ENCODE measurements around the gene TRIP13.
A peak's percentile ranks its signal among the peaks of the same experiment; 100 is the strongest.
"Not testable (repeated sequence)": the region's sequence is repeated elsewhere in the genome, so short reads cannot be mapped to it uniquely, and the experiment has no call there.

TRIP13 gene, protein sequence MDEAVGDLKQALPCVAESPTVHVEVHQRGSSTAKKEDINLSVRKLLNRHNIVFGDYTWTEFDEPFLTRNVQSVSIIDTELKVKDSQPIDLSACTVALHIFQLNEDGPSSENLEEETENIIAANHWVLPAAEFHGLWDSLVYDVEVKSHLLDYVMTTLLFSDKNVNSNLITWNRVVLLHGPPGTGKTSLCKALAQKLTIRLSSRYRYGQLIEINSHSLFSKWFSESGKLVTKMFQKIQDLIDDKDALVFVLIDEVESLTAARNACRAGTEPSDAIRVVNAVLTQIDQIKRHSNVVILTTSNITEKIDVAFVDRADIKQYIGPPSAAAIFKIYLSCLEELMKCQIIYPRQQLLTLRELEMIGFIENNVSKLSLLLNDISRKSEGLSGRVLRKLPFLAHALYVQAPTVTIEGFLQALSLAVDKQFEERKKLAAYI

GRCh38 chr5:892394-893136 is at the start of gene TRIP13, which contains the start of gene BRD9:
Gene TRIP13 (plus strand): TSS chr5:892884. CDS start chr5:892999, 115 bp downstream.
Gene BRD9 (minus strand): TSS chr5:892801. CDS start chr5:892657, 144 bp downstream.
- DNase-seq (ENCODE audit: low read depth in 1 of 2, low spot score in 1 of 2) = peak; percentile 65 to 77

DNA sequence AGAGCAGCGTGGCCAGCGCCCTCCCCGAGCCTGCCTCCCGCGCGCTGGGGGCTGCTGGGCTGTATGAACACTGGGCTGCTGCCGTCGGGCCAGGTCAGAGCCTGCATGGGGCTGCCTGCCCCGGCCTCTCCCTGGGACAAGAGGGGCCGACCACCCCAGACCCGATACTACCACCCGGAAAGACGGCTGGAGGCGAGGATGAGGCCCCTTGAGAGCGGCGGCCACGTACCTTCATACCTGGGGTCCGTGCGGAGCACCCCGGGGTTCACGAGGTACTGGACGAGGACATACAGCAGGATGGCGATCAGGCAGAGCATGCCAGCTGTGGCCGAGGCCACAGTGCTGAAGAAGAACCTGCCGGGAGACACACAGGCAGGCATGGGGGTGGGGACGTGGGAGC is 49.3 kb upstream of the TRIP13 start:
- not testable (repeated sequence) for DNase-seq (ENCODE audit: low read depth in 1 of 2, low spot score in 1 of 2)

DNA sequence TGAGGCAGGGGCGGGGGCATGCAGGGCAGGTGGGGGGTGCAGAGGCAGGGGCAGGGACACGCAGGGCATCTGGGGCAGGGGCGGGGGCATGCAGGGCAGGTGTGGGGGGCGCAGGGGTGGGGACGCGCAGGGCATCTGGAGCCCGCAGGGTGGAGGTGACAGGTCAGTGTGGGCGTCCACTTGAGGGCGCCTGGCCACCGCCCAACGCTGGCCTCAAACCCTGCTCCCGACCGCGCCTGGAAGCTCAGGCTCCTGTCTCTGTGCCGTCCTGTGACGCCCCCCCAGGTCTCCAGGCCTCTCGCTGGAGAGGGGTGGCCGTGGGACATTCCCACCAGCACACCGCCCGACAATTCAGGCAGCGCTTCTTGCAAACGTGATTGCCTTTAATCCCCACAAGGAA is 48.8 kb upstream of the TRIP13 start:
- not testable (repeated sequence) for DNase-seq (ENCODE audit: low read depth in 1 of 2, low spot score in 1 of 2)

- DNase-seq (ENCODE audit: low read depth in 1 of 2, low spot score in 1 of 2) = not testable (repeated sequence)
These were observed 48.3 kb upstream of the TRIP13 start for GRCh38 chr5:844426-844825.

DNA sequence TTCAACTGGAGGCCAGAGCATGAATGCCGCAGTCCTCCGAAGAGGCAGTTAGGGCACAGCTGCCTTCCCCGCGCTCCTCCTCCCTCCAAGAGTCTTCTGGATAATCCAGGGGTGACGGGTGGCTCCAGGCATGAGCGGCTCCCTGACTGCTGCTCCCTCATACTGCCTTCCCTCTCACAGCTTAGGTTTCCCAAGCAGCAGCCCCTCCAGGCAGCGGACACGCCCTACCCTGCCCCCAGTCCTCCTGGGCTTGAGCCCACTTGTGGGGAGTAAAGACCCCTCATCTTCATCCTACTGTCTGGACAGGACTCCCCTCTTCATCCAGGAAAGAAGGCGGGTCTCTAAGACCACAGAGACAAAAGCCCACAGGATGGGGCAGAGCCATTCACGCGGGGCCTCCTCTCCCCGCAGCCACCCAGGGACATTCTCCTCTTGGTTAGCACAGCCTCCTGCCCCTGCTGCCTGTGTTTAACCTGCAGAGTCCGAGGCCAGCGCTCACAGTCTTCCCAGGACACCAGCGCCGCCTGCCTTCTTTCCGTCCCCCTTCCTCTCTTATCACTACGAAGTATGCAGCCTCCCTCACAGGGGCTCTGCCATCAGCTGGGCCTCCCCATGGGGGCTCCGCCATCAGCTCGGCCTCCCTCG is 47.5 kb upstream of the TRIP13 start:
- not testable (repeated sequence) for DNase-seq (ENCODE audit: low read depth in 1 of 2, low spot score in 1 of 2)

- DNase-seq (ENCODE audit: low read depth in 1 of 2, low spot score in 1 of 2) = not testable (repeated sequence)
These were observed 46.7 kb upstream of the TRIP13 start for GRCh38 chr5:845676-846601.

DNA sequence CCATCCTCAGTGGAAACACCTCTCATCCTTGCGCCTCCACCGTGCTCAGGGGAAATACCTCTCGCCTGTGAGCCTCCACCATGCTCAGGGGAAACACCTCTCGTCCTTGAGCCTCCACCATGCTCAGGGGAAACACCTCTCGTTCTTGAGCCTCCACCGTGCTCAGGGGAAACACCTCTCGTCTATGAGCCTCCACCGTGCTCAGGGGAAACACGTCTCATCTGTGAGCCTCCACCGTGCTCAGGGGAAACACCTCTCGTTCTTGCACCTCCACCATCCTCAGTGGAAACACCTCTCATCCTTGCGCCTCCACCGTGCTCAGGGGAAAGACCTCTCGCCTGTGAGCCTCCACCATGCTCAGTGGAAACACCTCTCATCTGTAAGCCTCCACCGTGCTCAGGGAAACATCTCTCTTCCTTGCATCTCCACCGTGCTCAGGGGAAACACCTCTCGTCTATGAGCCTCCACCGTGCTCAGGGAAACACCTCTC is 46.0 kb upstream of the TRIP13 start:
- DNase-seq (ENCODE audit: low read depth in 1 of 2, low spot score in 1 of 2) = not testable (repeated sequence)

DNA sequence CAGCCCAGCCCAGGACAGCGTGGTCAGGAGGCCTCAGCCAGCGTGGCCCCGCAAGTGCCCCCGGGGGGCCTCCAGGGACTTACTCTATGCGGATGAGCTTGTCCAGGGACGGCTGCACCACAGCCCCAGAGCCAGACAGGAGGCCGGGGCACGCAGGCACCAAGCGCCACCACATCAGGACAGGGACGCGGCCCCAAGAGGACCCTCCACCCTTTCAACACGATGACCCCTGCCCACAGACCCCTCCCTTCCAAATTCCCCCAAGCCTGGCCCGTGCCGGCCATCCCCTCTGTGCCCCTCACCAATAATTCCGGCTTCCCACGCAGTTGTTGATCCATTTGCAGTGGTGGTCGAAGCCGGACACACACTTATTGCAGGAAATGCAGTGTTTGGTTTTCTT is 45.5 kb upstream of the TRIP13 start:
- not testable (repeated sequence) for DNase-seq (ENCODE audit: low read depth in 1 of 2, low spot score in 1 of 2)

DNA sequence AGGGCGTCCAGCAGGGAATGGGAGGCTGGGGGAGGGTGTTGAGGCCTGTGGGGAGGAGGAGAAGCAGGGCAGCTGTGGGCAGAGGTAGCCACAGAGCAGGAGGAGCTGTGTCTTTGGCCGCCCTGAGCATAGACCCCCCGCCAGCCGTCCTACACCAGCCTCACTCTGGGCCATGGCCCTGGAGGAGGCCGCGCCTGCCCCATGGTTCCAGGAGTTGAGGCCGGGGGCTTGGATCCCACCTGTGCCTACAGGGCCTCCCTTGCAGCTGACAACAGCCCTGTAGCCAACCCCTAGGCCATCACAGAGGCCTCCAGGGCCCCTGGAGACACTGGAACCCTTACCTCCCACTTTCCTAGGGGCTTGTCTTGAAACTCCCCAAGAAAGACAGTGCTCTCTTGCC is 44.9 kb upstream of the TRIP13 start:
- DNase-seq (ENCODE audit: low read depth in 1 of 2, low spot score in 1 of 2) = not testable (repeated sequence)

GRCh38 chr5:848671-849111 is 44.0 kb upstream of the TRIP13 start:
- no peak for DNase-seq (ENCODE audit: low read depth in 1 of 2, low spot score in 1 of 2)

DNA sequence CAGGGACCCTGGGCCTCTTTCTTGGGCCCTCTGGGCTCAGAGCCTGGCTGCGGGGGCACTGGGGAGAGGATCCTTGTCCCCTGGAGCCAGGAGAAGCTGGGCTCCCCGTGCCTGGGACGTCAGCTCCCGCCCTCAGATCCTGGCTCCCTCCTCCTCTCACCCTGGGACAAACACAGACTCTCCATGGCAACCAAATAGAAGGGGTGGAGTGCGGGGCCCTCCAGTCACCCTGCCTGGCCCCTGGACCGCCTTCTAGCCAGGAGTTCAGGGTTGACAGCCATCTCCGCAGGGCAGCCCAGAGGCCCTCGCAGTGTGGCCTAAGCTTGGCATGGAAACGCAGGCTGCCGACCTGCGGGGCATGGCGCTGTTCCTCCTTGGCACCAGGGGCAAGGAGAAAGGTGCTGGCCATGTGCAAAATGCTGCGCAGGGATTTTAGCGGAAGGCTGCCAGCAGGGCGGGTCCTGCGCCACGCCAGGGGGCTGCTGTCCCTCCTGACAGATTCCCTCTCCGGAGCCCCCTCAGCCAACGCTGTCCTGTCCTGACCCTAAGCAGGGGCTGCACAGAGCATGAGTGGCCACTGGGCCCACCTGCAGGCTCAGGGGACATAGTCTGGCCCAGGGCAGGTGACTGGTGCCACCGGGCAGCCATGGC is 42.9 kb upstream of the TRIP13 start:
- no peak for DNase-seq (ENCODE audit: low read depth in 1 of 2, low spot score in 1 of 2)

DNA sequence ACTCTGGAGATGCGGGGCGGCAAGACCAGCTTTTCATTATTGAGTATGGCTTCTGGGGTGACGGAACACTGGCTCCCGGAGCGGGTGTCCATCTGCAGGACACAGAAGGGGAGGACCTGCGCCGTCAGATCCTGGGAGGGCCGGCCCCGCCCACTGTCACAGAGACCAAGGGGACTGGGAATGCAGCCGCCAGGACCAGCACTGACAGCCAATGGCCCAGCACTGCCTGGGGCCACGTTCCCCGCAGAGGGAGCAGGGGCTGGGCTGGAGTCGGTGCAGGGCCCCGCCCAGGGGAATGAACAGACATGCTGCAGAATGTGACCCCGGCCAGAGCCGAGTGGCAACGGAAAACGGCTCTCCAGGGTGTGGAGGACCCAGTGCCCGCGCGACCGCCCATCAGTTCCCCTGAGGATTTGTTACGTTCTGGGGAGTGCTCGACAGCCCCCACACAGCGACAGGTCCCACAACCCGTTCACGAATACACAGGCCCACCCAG is 42.1 kb upstream of the TRIP13 start, which contains the start of gene ZDHHC11:
ZDHHC11 (minus strand) TSS at position 476 of the 496 bp plus-strand sequence; CDS start at position 92, 384 bp downstream.
- DNase-seq (ENCODE audit: low read depth in 1 of 2, low spot score in 1 of 2) = no peak

DNA sequence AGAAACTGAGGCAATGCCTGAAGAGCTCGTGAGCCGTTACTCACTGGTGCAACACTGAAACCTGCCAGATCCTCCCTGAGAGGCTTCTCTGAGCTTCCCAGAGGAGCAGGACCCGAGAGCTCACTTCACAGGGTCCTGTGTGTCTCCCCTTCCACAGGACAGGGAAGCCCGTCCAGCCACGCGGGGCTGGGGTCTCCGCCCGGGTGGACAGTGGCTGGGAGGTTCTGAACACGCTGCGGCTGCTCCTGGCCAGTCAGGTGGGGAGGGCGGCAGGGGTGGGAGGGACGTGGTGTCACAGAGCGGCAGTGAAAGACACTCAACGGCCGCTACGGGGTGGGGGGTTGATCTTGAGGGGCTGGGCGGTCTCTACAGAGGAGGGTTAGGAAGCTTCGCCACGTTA is 41.6 kb upstream of the TRIP13 start:
- no peak for DNase-seq (ENCODE audit: low read depth in 1 of 2, low spot score in 1 of 2)

DNA sequence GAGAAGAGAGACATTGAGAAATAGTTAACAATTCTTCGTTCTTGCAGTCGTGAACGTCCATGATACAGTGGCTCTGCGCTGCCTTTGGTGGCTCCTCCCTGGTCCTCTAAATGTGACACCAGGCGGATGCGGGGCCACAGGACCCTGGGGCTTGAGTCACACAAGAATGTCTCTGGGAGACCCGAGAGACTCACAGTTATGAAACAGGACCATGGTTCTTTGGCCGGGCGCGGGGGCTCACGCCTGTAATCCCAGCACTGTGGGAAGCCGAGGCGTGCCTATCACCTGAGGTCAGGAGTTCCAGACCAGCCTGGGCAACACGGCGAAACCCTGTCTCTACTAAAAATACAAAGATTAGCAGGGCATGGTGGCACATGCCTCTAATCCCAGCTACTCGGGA is 41.1 kb upstream of the TRIP13 start:
- DNase-seq (ENCODE audit: low read depth in 1 of 2, low spot score in 1 of 2) = no peak

DNA sequence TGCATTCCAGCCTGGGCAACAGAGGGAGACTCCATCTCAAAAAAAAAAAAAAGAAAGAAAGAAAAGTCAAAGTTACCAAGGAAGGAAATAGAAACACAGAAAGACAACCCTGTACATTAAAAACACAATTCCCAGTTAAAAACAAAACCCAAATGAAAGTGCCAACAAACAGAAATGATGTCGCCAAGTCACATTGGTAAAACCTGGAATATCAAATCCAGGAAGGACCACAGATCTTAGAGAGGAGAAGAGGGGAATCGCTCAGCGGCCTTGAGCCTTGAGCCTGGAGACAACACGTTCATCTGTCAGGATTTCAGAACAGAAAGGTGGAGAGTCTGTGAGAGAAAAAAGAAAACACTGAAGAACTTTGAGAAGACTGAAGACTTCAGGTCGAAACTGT is 40.7 kb upstream of the TRIP13 start:
- no peak for DNase-seq (ENCODE audit: low read depth in 1 of 2, low spot score in 1 of 2)

GRCh38 chr5:852431-853401 is 40.0 kb upstream of the TRIP13 start:
- DNase-seq (ENCODE audit: low read depth in 1 of 2, low spot score in 1 of 2) = no peak

DNA sequence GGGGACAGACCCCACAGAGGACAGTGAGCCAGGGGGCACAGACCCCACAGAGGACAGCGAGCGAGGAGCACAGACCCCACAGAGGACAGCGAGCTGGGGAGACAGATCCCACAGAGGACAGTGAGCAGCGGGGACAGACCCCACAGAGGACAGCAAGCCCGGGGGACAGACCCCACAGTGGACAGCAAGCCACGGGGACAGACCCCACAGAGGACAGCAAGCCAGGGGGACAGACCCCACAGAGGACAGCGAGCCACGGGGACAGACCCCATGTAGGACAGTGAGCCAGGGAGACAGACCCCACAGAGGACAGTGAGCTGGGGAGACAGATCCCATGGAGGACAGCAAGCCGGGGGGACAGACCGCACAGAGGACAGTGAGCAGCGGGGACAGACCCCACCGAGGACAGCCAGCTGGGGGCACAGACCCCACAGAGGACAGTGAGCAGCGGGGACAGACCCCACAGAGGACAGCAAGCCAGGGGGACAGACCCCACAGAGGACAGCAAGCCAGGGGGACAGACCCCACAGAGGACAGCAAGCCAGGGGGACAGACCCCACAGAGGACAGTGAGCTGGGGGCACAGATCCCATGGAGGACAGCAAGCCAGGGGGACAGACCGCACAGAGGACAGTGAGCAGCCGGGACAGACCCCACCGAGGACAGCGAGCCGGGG is 39.1 kb upstream of the TRIP13 start:
- DNase-seq (ENCODE audit: low read depth in 1 of 2, low spot score in 1 of 2) = not testable (repeated sequence)

DNA sequence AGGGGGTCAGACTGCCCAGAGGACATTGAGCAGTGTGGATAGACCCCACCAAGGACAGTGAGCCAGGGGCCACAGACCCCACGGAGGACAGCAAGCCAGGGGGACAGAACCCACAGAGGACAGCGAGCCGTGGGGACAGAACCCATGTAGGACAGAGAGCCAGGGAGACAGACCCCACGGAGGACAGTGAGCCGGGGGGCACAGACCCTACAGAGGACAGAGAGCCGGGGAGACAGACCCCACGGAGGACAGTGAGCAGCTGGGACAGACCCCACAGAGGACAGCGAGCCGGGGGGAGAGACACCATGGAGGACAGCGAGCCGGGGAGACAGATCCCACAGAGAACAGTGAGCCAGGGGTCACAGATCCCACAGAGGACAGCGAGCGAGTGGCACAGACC is 38.5 kb upstream of the TRIP13 start:
- no peak for DNase-seq (ENCODE audit: low read depth in 1 of 2, low spot score in 1 of 2)
